Hepatocyte (in vitro differentiated cells): Measurements from ENCODE around the gene KRTAP12-2. TPM values are rescaled to one million over a fixed set of nuclear protein-coding genes. Genes with fewer than 3 reads are reported as not detected.

Experiments used
- DNase-seq: peaks from one replicate; pipeline ENCODE4 v3.0.0-alpha.2; 2016; ENCODE audit warnings: low spot score
- H2AFZ ChIP-seq: fragments of 200-600 bp; sonication (generic); 2 replicates; pipeline ENCODE4 v1.6.0; 2016; ENCODE audit warnings: antibody characterized with exemption, mild to moderate bottlenecking
- H3K27ac ChIP-seq: fragments of 200-600 bp; sonication (generic); 2 replicates; pipeline ENCODE4 v1.5.1; 2016; ENCODE audit warnings: mild to moderate bottlenecking
- H3K27me3 ChIP-seq: fragments of 200-600 bp; sonication (generic); 2 replicates; pipeline ENCODE4 v1.6.1; 2016
- H3K36me3 ChIP-seq: fragments of 200-600 bp; sonication (generic); replicated peaks from 2 replicates; pipeline ENCODE4 v1.5.1; 2016; ENCODE audit warnings: low read depth; ENCODE audit not compliant: insufficient read depth
- H3K4me1 ChIP-seq: fragments of 200-600 bp; sonication (generic); 2 replicates; pipeline ENCODE4 v1.5.1; 2016; ENCODE audit warnings: mild to moderate bottlenecking, moderate library complexity; ENCODE audit not compliant: insufficient read depth
- H3K4me2 ChIP-seq: fragments of 200-600 bp; sonication (generic); 2 replicates; pipeline ENCODE4 v1.6.0; 2016
- H3K4me3 ChIP-seq: fragments of 200-600 bp; sonication (generic); 2 replicates; pipeline ENCODE4 v1.5.1; 2016; ENCODE audit warnings: mild to moderate bottlenecking
- H3K79me2 ChIP-seq: fragments of 200-600 bp; sonication (generic); 2 replicates; pipeline ENCODE4 v1.6.0; 2017; ENCODE audit warnings: mild to moderate bottlenecking
- H3K9me2 ChIP-seq: fragments of 200-600 bp; sonication (generic); replicated peaks from 2 replicates; pipeline ENCODE4 v1.6.0; 2017; ENCODE audit warnings: mild to moderate bottlenecking; ENCODE audit not compliant: insufficient read depth
- H3K9me3 ChIP-seq: fragments of 200-600 bp; sonication (generic); 2 replicates; pipeline ENCODE4 v1.5.1; 2016; ENCODE audit warnings: low read depth, mild to moderate bottlenecking
- H4K20me1 ChIP-seq: fragments of 200-600 bp; sonication (generic); 2 replicates; pipeline ENCODE4 v1.6.0; 2016; ENCODE audit warnings: mild to moderate bottlenecking; ENCODE audit not compliant: insufficient read depth, poor library complexity, severe bottlenecking
- CTCF ChIP-seq: fragments of 200-600 bp; sonication (generic); IDR thresholded peaks from 2 replicates; pipeline ENCODE4 v1.5.1; 2016; ENCODE audit warnings: antibody characterized with exemption, mild to moderate bottlenecking; ENCODE audit not compliant: poor library complexity
- EZH2 ChIP-seq: fragments of 200-600 bp; sonication (generic); IDR thresholded peaks from 2 replicates; pipeline ENCODE4 v1.6.1; 2016; ENCODE audit warnings: antibody characterized with exemption, mild to moderate bottlenecking, borderline replicate concordance
- EZH2phosphoT487 ChIP-seq: fragments of 200-600 bp; sonication (generic); IDR thresholded peaks from one replicate; pipeline ENCODE4 v1.6.1; 2018; ENCODE audit warnings: antibody characterized with exemption, mild to moderate bottlenecking, low read depth, moderate library complexity; ENCODE audit not compliant: unreplicated experiment, severe bottlenecking
- WGBS: methylation state at CpG from one replicate; pipeline ENCODE4 v1.1.6; 2016; ENCODE audit warnings: low lambda C conversion rate; ENCODE audit errors: missing lambda C conversion rate; 5-methylcytosine and 5-hydroxymethylcytosine counted together
- polyA plus RNA-seq: library from polyadenylated mRNA; unstranded; fragments of >200 nt; fragmentation: Nextera tagmentation; extraction: Ambion mirVana; gene quantifications from 2 replicates; pipeline ENCODE4 v1.2.1, GENCODE V29; 2016
- total RNA-seq: library from RNA; depleted of rRNA; stranded (reverse); fragments of >200 nt; gene quantifications from 2 replicates; pipeline ENCODE4 v1.2.3, GENCODE V29; 2014

KRTAP12-2 gene
- total and polyA plus RNA-seq, 2 experiments from 2014 or later, result not detected

- TF ChIP-seq EZH2phosphoT487, result no peak
- TF ChIP-seq EZH2, result no peak
- no peak for TF ChIP-seq CTCF
- WGBS, result 92% methylated on average over 20 of the region's 20 CpGs
Measured at GRCh38 chr21:44650265-44650972, 16.3 kb downstream of the KRTAP12-2 start.

GRCh38 chr21:44649521-44650100 lies 17.1 kb downstream of the KRTAP12-2 start:
- no peaks in the 10 kb centered on the region for H3K79me2 ChIP-seq
- H3K36me3 ChIP-seq, result no peaks in the 10 kb centered on the region
- H3K9me3 ChIP-seq, result peaks cover under 1% of the 10 kb centered on the region
- H3K27me3 ChIP-seq, result no peaks in the 10 kb centered on the region
- H4K20me1 ChIP-seq, result no peaks in the 10 kb centered on the region
- no peaks in the 10 kb centered on the region for H3K4me1 ChIP-seq
- H3K27ac ChIP-seq, result no peak overlapping the region
- no peaks in the 10 kb centered on the region for H3K9me2 ChIP-seq
- WGBS, result 91% methylated on average over 18 of the region's 18 CpGs
- no peak overlapping the region for H3K4me3 ChIP-seq
- DNase-seq, result no peak
- TF ChIP-seq CTCF (no peak), EZH2phosphoT487 (no peak)
- no peak overlapping the region for H3K4me2 ChIP-seq
- H2AFZ ChIP-seq, result no peak overlapping the region

More at GRCh38 chr21:44650265-44650972, 16.3 kb downstream of the KRTAP12-2 start:
- no peaks in the 10 kb centered on the region for H3K9me3 ChIP-seq
- H4K20me1 ChIP-seq, result no peaks in the 10 kb centered on the region
- DNase-seq, result no peak
- H3K9me2 ChIP-seq, result no peaks in the 10 kb centered on the region
- H3K36me3 ChIP-seq, result no peaks in the 10 kb centered on the region
- H3K79me2 ChIP-seq, result no peaks in the 10 kb centered on the region
- H3K4me3 ChIP-seq, result no peak overlapping the region
- no peaks in the 10 kb centered on the region for H3K27me3 ChIP-seq
- H3K4me1 ChIP-seq, result no peaks in the 10 kb centered on the region
- H3K27ac ChIP-seq, result no peak overlapping the region
- no peak overlapping the region for H2AFZ ChIP-seq
- H3K4me2 ChIP-seq, result no peak overlapping the region

- no peaks in the 10 kb centered on the region for H3K9me2 ChIP-seq
- no peak overlapping the region for H3K27ac ChIP-seq
- no peak for DNase-seq
- H3K4me1 ChIP-seq, result no peaks in the 10 kb centered on the region
- no peak overlapping the region for H2AFZ ChIP-seq
- no peaks in the 10 kb centered on the region for H3K27me3 ChIP-seq
- no peaks in the 10 kb centered on the region for H3K79me2 ChIP-seq
- H3K9me3 ChIP-seq, result peaks cover 4% of the 10 kb centered on the region
- no peak for TF ChIP-seq EZH2
- TF ChIP-seq CTCF, result no peak
- TF ChIP-seq EZH2phosphoT487, result no peak
- no peak overlapping the region for H3K4me3 ChIP-seq
- H3K36me3 ChIP-seq, result no peaks in the 10 kb centered on the region
- no peak overlapping the region for H3K4me2 ChIP-seq
- WGBS, result 89% methylated on average over 33 of the region's 33 CpGs
- H4K20me1 ChIP-seq, result no peaks in the 10 kb centered on the region
Measured at GRCh38 chr21:44648557-44649311, 18.0 kb downstream of the KRTAP12-2 start.
